HG03469 (cell line): ENCODE results near the gene BCAP31.
"Not testable (repeated sequence)": the region's sequence is repeated elsewhere in the genome, so short reads cannot be mapped to it uniquely, and the experiment has no call there.

ENCODE experiments used
- ATAC-seq: cut with Tn5 transposase; IDR thresholded peaks from one replicate; pipeline ENCODE4 v1.9.1; 2021; ENCODE audit warnings: mild to moderate bottlenecking, moderate library complexity, moderate number of reproducible peaks; ENCODE audit not compliant: unreplicated experiment

BCAP31 gene

GRCh38 chrX:153696538-153696937 is 27.6 kb downstream of the BCAP31 start:
- not testable (repeated sequence) for ATAC-seq

- ATAC-seq: no peak
Measured at GRCh38 chrX:153696100-153696499, 28.1 kb downstream of the BCAP31 start.

GRCh38 chrX:153694687-153695270 is 29.4 kb downstream of the BCAP31 start:
- no peak for ATAC-seq

- not testable (repeated sequence) for ATAC-seq
Measured at GRCh38 chrX:153694256-153694655, 29.9 kb downstream of the BCAP31 start.

GRCh38 chrX:153693216-153694086 is 30.7 kb downstream of the BCAP31 start:
- no peak for ATAC-seq

GRCh38 chrX:153692611-153693156 is 31.5 kb downstream of the BCAP31 start:
- ATAC-seq: no peak

GRCh38 chrX:153692003-153692402 is 32.2 kb downstream of the BCAP31 start:
- ATAC-seq: no peak

GRCh38 chrX:153691032-153691827 is 33.0 kb downstream of the BCAP31 start:
- not testable (repeated sequence) for ATAC-seq

GRCh38 chrX:153690466-153690865 is 33.7 kb downstream of the BCAP31 start:
- no peak for ATAC-seq

GRCh38 chrX:153689654-153690465 is 34.3 kb downstream of the BCAP31 start:
- ATAC-seq: no peak

GRCh38 chrX:153688911-153689590 is 35.1 kb downstream of the BCAP31 start:
- ATAC-seq: no peak

GRCh38 chrX:153688506-153688905 is 35.7 kb downstream of the BCAP31 start:
- ATAC-seq: no peak

- no peak for ATAC-seq
Measured at GRCh38 chrX:153688071-153688470, 36.1 kb downstream of the BCAP31 start.

- no peak for ATAC-seq
Measured at GRCh38 chrX:153687121-153688039, 36.8 kb downstream of the BCAP31 start, which contains the start of gene SLC6A8. Gene SLC6A8, plus strand, starts transcription at chrX:153687926. Its CDS starts 649 bp downstream, at chrX:153688575.

- ATAC-seq: no peak
Measured at GRCh38 chrX:153686711-153687110, 37.5 kb downstream of the BCAP31 start.

GRCh38 chrX:153685751-153686696 is 38.2 kb downstream of the BCAP31 start:
- ATAC-seq: no peak

- no peak for ATAC-seq
Measured at GRCh38 chrX:153685156-153685536, 39.0 kb downstream of the BCAP31 start.
